HG02759 (cell line): ENCODE results near the gene CACNA1D.

Experiments
- ATAC-seq: cut with Tn5 transposase; IDR thresholded peaks from one replicate; pipeline ENCODE4 v1.9.1; 2021; ENCODE audit warnings: mild to moderate bottlenecking, moderate library complexity; ENCODE audit not compliant: unreplicated experiment

The CACNA1D gene

GRCh38 chr3:53708001-53708621, 213.7 kb downstream of the CACNA1D start:
- ATAC-seq, result no peak

- no peak for ATAC-seq
These were observed 214.8 kb downstream of the CACNA1D start for GRCh38 chr3:53709256-53709655.

GRCh38 chr3:53709860-53710674, 215.7 kb downstream of the CACNA1D start:
- ATAC-seq, result peak; percentile 65

GRCh38 chr3:53711387-53711786, 217.0 kb downstream of the CACNA1D start:
- no peak for ATAC-seq

- ATAC-seq, result peak; percentile 58
These were observed 218.5 kb downstream of the CACNA1D start for GRCh38 chr3:53712817-53713388.

DNA sequence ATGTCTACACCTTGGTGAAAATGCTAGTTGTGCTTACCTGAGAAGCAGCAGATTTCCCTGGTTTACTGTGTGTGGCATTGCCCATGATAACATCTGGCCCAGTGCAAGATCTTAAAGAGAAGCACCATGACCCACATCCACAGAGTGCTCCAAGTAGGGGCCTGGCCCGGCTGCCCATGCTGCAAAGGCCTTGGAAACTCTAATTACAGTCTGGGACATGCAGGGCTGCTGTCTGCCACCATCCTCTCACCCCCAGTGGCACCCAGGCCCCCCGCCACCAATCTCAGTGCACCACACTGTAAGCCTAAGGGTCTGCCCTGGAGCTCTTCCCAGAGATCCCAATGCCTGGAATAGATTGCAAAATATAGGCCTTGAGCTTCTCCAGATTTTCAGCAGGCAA, 219.2 kb downstream of the CACNA1D start:
- no peak for ATAC-seq

DNA sequence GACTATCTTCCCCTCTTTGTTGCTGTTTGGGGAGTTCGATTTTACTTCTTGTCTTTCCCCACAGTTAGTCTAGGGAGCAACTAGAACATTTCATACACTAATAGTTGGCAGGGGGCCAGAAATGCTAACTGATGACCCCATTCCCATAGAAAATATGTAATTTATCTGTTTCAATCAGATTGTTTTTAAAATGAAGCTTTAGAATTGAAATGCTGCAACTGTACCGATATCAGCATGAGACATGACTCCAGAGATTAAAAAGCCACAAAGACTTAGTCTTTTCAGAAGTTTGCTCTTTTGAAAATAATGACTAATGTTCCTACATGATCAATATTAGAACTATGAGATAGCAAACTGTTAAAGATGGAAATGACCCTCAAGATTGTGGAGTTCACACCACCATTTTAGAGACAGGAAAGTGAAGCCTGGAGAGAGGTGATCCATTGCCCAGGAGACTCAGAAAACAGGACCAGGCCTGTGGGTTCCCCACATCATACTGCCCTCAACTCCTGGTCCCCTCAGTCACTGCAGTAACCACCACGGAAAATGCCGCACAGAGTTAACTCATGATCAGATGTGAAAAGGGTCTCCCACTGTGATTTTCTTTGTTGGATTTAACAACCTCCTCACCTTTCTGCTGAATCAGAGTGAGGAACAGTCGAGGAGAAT, 221.5 kb downstream of the CACNA1D start:
- no peak for ATAC-seq

- no peak for ATAC-seq
These were observed 222.6 kb downstream of the CACNA1D start for GRCh38 chr3:53716998-53717397.

DNA sequence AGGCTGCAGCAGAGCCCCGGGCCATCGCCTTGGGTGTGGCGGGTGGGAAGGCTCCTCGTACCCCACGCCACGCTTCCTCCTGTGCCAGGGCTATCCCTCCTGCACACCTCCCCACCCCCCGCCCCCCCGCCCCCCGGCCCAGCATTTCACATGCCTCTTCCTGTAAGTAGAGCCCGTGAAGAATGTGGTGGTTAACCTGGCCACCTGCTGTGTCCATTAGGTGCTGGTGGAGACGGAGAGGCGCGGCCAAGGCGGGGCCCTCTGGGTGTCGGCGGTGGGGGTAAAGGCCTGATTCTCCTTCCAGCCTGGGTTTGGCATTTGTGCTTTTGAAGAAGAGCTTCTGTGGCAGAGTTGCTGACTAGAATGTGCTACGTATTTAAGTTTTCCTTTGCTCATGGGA, 224.1 kb downstream of the CACNA1D start:
- no peak for ATAC-seq

DNA sequence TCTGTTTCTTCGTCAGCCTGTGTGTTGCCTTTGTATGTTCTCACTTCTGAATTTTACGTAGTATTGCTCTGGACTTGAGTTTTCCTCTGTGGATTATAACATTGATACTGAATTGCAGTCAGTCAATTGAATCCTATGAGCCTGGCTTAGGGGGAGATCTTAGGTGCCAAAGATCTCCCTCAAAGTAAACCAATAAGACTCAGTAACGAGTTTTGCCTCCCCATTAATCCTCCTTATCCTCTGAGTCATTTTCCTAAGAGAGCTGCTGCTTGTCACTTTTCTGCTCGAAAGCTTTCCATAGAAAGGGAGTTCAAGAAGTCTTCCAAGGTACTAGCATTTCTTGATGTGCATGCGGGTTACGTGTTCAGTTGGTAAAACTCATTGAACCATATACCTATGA, 225.4 kb downstream of the CACNA1D start:
- ATAC-seq, result no peak

DNA sequence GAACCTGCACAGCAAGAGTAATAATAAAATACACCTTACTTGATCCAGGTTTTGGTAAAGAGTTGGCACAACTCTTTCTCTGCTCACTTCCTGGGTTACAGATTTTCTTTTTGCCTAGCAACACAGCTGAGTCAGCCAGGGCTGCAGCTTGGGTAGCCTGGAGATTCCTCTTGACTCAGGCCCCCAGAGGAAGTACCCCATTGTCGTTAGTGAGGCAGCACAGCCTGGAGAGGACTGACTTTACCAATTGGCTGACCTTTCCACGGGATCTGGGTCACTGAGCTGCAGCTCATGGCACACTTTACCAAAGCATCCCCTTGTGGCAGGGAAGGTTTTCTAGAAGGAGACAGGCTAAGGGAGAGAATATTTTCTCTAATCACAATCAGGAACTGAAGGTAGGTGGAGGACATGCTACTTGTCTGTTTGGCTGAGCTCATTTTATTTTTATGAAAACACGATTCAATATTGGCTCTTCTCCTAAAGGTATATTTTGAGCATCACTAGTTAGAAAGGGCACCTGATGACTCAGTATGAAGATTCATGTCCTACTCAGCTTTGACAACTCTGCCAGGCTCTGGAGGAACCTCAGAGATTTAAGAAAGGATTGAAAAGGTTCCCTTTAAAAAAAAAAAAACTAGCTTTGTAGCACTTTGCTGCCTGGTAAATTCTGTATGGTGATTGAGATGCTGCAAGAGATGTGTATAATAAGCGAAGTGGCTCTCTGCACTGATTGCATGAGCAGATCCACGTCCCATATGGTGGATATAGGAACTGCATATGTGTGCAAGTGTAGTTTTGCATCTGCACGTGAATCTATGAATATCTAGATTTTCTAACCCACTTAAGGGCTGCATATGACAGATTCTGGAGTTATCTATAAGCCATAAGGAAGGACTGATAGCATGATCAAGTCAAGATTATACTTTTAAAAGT, 227.0 kb downstream of the CACNA1D start:
- no peak for ATAC-seq

GRCh38 chr3:53724566-53724965, 230.2 kb downstream of the CACNA1D start:
- no peak for ATAC-seq

DNA sequence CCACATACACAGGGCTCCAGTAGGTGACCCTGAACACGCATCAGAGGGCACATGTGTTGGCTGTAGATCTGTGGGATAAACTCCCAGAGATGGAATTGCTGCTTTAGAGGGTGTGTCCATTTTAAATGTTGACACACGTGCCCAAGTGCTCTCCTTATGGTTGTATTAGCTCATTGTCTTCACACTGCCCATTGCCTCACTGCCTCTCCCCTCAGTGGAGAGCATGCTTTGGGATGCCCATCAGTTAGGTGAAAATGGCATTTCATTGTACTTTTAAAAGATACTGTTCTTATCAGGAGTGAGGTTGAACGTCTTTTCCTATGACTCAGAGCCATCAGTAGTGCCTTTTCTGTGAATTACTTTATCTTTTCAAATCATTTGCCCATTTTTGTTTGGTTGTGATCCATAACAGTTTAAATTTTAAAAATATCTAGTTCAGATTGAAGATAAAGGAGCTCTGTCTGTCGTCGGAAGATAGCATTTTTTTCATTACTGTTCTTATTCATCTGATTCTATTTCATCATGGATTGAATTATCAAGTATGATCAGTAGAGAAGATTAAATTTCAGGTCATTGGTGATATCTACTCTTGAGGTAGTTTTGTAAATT, 231.1 kb downstream of the CACNA1D start:
- ATAC-seq, result no peak

DNA sequence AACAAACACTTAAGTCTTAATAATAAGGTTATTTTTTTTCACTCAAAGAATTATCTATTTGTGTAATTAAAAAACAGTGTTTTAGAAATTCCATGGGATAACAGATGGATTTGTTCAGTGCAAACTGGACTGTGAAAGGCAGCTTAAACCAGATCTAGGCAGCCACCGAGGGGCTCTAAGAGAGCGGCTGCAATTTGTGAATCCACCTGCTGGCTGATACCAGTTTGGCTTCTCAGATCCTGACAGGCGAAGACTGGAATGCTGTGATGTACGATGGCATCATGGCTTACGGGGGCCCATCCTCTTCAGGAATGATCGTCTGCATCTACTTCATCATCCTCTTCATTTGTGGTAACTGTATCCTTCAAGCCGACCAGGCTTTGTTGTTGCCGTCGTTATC, 232.2 kb downstream of the CACNA1D start:
- no peak for ATAC-seq

- ATAC-seq, result no peak
These were observed 234.2 kb downstream of the CACNA1D start for GRCh38 chr3:53728606-53729005.

DNA sequence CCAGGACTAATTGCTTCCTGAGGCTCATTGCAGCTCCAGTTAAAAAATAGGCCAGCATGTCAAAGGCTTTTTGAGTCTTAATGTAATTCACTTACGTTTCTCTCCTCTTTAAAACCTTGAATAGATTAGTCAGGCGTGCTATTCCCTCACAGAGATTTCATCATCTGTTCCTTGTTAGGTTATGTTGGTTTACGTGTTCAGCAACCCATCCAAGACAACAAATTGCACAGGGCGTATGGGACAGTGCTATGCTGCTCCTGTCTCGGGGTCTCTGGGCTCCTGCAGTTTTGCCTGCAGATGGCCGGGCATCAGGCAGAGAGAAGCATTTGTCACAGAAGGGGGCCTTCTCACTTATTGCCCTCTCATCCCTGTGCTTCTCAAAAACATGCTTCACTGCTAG, 234.7 kb downstream of the CACNA1D start:
- ATAC-seq, result no peak

- peak; percentile 63 for ATAC-seq
These were observed 235.2 kb downstream of the CACNA1D start for GRCh38 chr3:53729618-53730017.

DNA sequence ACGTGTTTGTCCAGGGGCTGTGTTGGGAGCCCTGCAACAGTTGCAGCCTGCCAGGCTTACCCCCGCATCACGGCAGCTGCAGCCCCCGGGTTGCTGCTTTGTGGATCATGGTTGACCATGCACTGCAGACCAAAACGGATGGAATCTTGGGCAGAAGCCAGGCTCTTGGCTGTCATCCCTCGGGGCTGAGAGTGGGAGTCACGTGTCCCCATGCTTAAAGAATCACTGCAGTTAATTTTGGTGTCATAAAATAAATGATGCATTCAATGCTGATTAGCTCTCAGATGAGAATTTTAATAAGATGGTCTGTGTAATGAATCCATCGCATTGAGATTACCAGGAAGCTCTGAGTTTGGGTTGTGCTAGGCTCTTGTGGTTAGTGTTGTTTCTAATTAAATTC, 236.2 kb downstream of the CACNA1D start:
- ATAC-seq, result no peak

GRCh38 chr3:53731934-53732624, 237.7 kb downstream of the CACNA1D start:
- peak; percentile 41 for ATAC-seq

DNA sequence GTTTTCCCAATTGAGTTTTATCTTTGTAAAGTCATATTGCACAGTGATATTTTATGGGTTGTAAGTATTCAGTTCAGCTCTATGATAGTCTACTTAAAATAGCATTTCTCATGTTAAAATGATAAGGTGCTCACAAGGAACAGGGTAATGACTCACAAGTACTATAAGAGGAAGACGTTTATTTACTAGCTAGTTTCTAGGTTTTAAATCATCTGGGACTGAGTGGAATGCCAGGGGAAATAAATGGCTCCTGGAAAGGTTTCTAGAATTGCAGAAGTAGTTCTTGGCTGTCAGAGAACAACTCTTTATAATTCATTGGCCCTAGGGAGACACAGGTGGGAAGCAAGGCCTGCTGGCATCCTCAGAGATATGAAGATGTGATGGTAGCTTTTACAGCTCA, 239.0 kb downstream of the CACNA1D start:
- ATAC-seq, result no peak
